Fibroblast of the aortic adventitia (primary cell): ENCODE data around the gene TMCO6. TPM values are rescaled to one million over a fixed set of nuclear protein-coding genes. Genes with fewer than 3 reads are reported as not detected.
A peak's percentile ranks its signal among the peaks of the same experiment; 100 is the strongest.
"Not testable (repeated sequence)": the region's sequence is repeated elsewhere in the genome, so short reads cannot be mapped to it uniquely, and the experiment has no call there.

Experiments
- DNase-seq: peaks from one replicate; pipeline ENCODE4 v3.0.0-alpha.2; 2010; ENCODE audit warnings: low read depth
- H3K4me3 ChIP-seq: 2 replicates; pipeline ENCODE4 v1.5.1; 2011; ENCODE audit warnings: low read depth, mild to moderate bottlenecking, control low read depth, low read length, moderate library complexity
- total RNA-seq: library from RNA; depleted of rRNA; stranded (reverse); fragments of >200 nt; gene quantifications from 2 replicates; pipeline ENCODE4 v1.2.3, GENCODE V29; 2012; ENCODE audit warnings: low replicate concordance
- TF ChIP-seq, protein P1 (sequence below): IDR thresholded peaks from 2 replicates; pipeline ENCODE4 v1.5.1; 2011; ENCODE audit warnings: mild to moderate bottlenecking, low read length, control low read depth, inconsistent platforms; ENCODE audit not compliant: insufficient read depth

Gene TMCO6
- total RNA-seq = 21.1 and 295 TPM in 2 replicates

DNA sequence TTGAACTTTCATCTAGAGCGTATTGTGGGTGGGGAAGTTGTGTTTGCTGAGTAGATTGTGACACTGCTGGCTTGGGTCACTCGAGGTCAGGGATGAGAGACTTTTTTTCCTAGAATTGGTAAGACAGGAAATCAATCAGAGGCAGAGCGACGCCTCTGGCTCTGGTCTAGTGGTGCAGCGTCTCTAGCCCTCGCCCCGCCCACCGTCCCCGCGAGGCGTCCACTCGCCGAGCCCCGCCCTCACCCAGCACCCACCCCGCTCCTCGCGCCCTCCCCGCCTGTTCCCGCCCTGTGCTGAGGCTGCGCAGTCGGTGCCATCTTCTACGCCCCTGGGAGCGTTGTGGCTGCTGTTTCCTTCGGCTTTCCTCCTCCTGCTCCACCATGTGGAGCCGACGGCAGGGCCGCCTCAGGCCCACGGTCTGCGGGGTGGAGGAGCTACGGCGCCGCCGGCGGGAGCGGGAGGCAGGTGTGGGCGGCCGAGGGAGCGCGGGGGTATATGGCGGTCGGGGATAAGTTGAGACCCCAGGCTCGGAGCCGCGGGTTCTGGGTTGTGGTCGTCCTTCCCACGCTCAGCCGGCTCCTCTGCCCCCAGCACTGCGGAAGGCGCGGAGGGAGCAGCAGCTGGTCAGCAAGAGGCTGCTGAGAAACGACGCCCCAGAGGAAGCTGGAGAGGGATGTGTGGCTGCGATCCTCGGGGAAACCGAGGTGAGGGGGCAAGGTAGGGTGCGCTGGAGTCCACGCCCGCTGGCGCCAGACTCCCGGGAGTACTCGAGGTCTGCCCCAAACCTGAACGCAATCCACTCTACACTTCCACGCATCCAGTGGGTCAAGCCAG is at the start of gene TMCO6:
TSS of gene TMCO6 (plus strand) at position 304 of the 834 bp plus-strand sequence. CDS start at position 381, 77 bp downstream.
- TF ChIP-seq, protein P1, sequence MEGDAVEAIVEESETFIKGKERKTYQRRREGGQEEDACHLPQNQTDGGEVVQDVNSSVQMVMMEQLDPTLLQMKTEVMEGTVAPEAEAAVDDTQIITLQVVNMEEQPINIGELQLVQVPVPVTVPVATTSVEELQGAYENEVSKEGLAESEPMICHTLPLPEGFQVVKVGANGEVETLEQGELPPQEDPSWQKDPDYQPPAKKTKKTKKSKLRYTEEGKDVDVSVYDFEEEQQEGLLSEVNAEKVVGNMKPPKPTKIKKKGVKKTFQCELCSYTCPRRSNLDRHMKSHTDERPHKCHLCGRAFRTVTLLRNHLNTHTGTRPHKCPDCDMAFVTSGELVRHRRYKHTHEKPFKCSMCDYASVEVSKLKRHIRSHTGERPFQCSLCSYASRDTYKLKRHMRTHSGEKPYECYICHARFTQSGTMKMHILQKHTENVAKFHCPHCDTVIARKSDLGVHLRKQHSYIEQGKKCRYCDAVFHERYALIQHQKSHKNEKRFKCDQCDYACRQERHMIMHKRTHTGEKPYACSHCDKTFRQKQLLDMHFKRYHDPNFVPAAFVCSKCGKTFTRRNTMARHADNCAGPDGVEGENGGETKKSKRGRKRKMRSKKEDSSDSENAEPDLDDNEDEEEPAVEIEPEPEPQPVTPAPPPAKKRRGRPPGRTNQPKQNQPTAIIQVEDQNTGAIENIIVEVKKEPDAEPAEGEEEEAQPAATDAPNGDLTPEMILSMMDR = peak; percentile 65
- DNase-seq = peak; percentile 91
- H3K4me3 ChIP-seq = peak within 1 kb of the TSS; percentile 83

DNA sequence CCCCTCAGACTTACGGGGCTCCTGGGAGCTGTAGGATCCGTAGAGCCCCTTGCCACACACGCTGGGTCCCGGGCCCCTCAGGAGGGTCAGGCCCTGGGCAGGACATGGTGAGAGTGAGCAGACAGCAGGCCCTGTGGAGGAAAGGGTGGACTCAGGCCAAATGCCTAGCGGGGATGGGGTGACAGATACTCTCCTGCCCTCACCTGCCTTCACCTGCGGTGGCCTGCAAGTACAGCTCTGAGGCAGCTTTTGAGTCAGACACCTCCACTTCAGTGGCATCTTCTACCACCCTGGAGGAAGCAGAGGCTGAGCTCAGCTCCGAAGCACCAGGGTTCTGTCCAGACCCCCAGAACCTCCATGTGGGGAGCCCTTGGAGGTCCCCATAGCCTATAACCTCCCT is 48.4 kb upstream of the TMCO6 start:
- H3K4me3 ChIP-seq = no peak overlapping the region
- TF ChIP-seq, protein P1 = no peak
- DNase-seq = no peak

DNA sequence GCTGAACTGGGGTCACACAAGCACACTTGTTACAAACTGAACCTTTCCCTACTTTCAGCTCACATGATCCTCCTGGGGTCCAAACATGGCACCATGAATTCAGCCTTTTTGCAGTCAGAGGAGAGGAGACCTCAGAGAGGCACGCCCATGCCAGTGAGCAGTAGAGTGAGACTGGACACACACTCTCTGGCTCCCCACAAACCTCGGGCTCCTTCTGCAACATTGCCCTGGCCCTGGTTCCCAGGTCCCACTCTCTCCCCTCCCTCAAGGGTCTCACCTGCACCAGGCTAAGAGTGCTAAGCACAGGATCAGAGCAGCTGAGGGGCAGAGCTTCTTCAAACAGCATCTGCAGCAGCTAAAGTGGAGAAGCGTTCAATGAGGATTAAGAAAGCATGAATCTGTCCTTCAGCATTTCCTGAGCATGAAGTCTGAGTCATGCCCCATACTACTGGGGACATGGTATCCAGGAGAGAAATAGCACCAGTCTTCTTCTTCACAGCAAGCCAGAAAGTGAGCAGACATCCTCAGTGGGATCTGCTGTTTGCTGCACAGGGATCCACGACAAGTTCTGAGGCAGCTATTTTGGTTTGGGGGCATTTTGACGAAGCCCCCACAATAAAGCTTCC is 47.4 kb upstream of the TMCO6 start:
- H3K4me3 ChIP-seq = no peak overlapping the region
- DNase-seq = peak; percentile 45
- TF ChIP-seq, protein P1 = no peak

DNA sequence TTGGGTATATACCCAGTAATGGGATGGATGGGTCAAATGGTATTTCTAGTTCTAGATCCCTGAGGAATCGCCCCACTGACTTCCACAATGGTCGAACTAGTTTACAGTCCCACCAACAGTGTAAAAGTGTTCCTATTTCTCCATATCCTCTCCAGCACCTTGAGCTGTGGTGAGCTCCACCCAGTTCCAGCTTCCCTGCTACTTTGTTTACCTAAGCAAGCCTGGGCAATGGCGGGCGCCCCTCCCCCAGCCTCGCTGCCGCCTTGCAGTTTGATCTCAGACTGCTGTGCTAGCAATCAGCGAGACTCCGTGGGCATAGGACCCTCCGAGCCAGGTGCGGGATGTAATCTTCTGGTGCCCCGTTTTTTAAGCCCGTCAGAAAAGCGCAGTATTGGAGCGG is 46.2 kb upstream of the TMCO6 start:
- H3K4me3 ChIP-seq, DNase-seq: not testable (repeated sequence)

DNA sequence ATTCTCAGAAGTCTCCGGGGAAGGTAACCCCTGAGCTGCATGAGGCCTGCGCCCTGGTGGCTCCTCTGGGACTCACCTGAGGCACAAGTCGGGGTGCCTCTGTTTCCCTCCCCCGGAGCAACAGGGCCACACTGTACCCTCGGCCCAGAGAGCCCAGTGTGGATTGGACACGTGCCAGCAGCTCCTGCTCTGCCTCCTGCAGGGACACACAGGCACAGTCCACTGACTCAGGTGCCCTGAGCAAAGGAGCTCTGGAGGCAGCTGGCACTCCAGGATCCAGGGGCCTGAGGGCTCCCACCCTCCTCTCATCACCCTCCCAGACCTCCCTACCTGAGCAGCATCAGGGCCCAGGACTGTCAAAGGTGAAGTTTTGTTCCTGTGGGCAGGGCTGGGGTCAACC is 45.1 kb upstream of the TMCO6 start:
- no peak for DNase-seq
- H3K4me3 ChIP-seq = no peak overlapping the region
- TF ChIP-seq, protein P1 = no peak

DNA sequence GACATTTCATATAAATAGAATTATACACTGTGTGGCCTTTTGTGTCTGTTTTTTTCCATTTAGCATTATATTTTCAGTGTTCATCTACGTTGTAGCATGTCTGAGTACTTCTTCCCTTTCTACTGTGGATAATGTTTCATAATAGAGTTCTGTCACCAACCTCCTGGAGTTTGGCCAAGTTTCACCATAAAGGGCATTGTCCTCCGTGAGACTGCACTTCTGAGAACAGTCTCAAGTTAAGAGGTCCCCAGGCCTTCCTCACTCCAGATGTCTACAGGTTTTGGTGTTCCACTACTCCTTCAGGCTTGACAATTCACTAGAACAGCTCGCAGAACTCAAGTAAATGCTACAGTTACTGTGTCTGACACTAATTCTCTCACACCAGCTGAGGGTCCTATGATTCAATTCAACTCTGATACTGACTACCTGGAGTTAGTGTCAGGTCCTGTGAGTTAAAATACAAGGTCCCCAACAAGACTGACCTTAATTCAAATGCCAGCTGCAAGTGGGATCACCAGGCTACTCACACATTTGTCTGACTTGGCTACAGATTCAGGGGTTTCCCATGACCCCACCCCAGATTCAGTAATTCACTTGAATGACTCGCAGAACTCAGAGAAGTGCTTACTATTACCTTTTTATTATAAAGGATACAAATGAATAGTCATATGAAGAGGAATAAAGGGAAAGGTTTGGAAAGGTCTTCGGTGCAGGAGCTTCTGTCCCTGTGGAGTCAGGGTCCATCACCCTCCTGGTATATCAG is 43.5 kb upstream of the TMCO6 start:
- H3K4me3 ChIP-seq = no peak overlapping the region
- TF ChIP-seq, protein P1 = no peak
- DNase-seq = no peak

DNA sequence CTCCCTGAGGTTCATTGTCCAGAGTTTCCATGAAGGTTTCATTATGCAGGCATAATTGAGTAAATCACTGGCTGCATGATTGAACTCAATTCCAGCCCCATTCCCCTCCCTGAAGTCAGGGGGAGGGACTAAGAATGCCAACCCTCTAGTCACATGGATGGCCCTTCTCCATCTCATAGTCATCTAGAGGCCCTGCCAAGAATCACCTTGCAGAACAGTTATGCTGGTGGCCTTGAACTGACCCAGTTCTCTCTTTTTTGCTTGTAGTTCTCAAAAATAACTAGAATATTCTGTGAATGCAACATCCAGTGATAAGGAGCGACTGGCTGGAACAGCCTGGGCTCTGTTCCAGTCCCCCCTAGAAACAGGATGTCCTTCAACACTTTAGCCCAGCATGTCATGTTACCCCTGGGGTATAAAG is 42.9 kb upstream of the TMCO6 start:
- TF ChIP-seq, protein P1 = no peak
- no peak overlapping the region for H3K4me3 ChIP-seq
- DNase-seq = peak; percentile 59
